Measurements from ENCODE around the gene SDC1. TPM values are rescaled to one million over a fixed set of nuclear protein-coding genes. Genes with fewer than 3 reads are reported as not detected.

The SDC1 gene
- polyA plus RNA-seq, 3 donors, result not detected

DNA sequence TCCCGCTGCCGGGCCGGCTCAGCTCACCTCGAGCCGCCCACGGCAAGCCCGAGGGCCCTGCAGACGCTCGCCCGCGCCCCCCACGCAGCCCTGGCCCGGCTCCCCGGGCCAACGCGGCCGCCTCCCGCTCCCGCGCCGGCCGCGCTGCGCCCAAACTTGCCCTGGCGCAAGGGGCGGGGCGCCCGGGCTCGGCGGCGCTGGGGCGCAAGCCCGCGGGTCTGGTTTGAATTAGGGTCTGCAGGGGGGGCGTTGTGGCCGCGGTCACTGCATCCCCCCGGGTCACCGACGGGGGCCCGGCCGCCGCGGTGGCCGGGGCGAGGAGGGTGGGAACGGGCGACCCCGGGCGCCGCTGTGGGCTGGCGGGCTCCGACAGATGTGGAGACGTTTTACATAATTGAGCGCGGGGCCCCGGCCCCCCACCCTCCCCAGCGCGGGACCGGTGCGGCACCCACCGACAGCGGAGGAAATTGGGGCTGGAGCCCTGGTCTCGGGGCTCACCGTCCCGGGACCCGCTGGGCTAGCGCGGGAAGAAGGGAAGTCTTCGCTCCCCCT, 690 bp downstream of the SDC1 start:
- Mint-ChIP-seq H3K9me3 (peaks cover 0 to 11% (median 2%) of the 10 kb centered on the region in 7 donors), H3K27ac (no peak overlapping the region), H3K4me3 (no peak overlapping the region), H3K27me3 (ENCODE audit: low read depth in 3 of 3) (peaks cover 46 to 77% (median 47%) of the 10 kb centered on the region in 3 donors), H3K36me3 (no peaks in the 10 kb centered on the region), H3K4me1 (peaks cover 7% of the 10 kb centered on the region)
- Histone ChIP-seq H3K36me3 (replicated peaks in 1 of 2; ENCODE audit: control insufficient read depth in 1 of 2, insufficient read depth in 2 of 2, low read length in 2 of 2) (no peaks in the 10 kb centered on the region), H4K20me1 (ENCODE audit: insufficient read depth, low read length) (no peaks in the 10 kb centered on the region), H3K79me2 (ENCODE audit: insufficient read depth, low read length) (no peaks in the 10 kb centered on the region), H3K4me3 (replicated peaks in 1 of 3; ENCODE audit: low read depth in 2 of 3, low read length in 3 of 3) (peak overlapping the region in 1 of 3 experiments; percentile 62), H2AFZ (ENCODE audit: insufficient read depth, low read depth, low read length, poor library complexity, severe bottlenecking) (no peak overlapping the region), H3K27ac (ENCODE audit: low read depth in 1 of 2, low read length in 2 of 2) (no peak overlapping the region), H3K9ac (ENCODE audit: insufficient read depth, low read length, poor library complexity, severe bottlenecking) (no peak overlapping the region), H3K9me3 (replicated peaks in 1 of 2; ENCODE audit: control insufficient read depth in 1 of 2, insufficient read depth in 1 of 2, low read length in 2 of 2) (peaks cover 0 to 18% of the 10 kb centered on the region in 2 donors), H3K27me3 (ENCODE audit: control insufficient read depth in 2 of 2, insufficient read depth in 2 of 2, low read length in 2 of 2) (peaks cover 32 to 54% of the 10 kb centered on the region in 2 donors), H3K4me2 (replicated peaks; ENCODE audit: extremely low read depth, low read length, poor library complexity, severe bottlenecking) (peak overlapping the region; percentile 70), H3K4me1 (ENCODE audit: control insufficient read depth in 1 of 2, insufficient read depth in 2 of 2, low read length in 2 of 2) (peaks cover 11 to 26% of the 10 kb centered on the region in 2 donors)
- intact Hi-C loops (cut with micrococcal nuclease), result no loop called here
- DNase-seq, result no peak
- TF ChIP-seq, protein P1, sequence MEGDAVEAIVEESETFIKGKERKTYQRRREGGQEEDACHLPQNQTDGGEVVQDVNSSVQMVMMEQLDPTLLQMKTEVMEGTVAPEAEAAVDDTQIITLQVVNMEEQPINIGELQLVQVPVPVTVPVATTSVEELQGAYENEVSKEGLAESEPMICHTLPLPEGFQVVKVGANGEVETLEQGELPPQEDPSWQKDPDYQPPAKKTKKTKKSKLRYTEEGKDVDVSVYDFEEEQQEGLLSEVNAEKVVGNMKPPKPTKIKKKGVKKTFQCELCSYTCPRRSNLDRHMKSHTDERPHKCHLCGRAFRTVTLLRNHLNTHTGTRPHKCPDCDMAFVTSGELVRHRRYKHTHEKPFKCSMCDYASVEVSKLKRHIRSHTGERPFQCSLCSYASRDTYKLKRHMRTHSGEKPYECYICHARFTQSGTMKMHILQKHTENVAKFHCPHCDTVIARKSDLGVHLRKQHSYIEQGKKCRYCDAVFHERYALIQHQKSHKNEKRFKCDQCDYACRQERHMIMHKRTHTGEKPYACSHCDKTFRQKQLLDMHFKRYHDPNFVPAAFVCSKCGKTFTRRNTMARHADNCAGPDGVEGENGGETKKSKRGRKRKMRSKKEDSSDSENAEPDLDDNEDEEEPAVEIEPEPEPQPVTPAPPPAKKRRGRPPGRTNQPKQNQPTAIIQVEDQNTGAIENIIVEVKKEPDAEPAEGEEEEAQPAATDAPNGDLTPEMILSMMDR (IDR thresholded peaks at IDR 0.05), result no peak
- under 1% methylated on average over 62 of the region's 70 CpGs for WGBS (ENCODE audit: insufficient coverage)

DNA sequence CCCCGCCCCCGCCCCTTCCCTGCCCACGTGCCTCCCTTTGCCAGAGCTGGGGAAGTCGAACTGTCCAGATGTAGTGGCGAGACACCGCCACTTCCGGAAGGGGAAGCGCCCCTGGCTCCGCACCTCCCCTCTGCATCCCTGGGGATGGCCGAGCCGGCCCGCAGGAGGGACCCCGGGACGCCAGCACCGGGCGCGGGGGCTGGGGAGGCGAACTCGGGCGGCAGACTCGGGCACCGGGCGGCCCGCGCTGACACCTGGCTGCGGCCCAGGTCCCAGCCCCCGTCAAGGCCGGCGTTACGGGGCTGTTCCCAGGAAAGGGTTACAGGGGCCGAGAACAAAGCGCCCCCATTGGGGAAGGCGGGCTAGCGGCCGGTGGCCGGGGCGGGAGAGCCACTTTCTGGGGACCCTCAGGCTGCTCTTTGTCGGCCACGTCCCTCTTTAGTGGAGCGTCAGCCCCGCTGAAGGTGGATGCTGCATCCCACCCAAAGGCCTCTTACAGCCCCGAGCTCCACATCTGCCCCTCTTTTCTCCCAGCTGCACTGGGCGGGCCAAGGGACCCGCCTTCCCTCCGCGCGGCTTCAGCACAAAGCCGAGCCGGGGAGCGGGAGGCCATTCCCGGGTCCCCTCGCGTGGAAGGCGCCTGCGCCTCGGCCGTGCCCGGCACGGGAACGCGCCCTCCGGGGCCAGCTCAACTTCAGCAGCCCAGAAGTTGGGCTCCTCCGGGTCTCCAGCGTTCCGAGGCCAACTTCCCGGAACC, 1.3 kb downstream of the SDC1 start:
- no peak overlapping the region for H3K27ac ChIP-seq (ENCODE audit: low read depth in 1 of 2, low read length in 2 of 2)
- H3K27me3 ChIP-seq (ENCODE audit: control insufficient read depth in 2 of 2, insufficient read depth in 2 of 2, low read length in 2 of 2), result peaks cover 32 to 54% of the 10 kb centered on the region in 2 donors
- Mint-ChIP-seq H3K36me3 (no peaks in the 10 kb centered on the region), H3K27ac (no peak overlapping the region), H3K4me3 (peak overlapping the region in 1 of 2 donors; percentile 75), H3K27me3 (ENCODE audit: low read depth in 3 of 3) (peaks cover 43 to 74% (median 44%) of the 10 kb centered on the region in 3 donors), H3K9me3 (peaks cover 0 to 11% (median 2%) of the 10 kb centered on the region in 7 donors), H3K4me1 (peaks cover 7% of the 10 kb centered on the region)
- H4K20me1 ChIP-seq (ENCODE audit: insufficient read depth, low read length), result no peaks in the 10 kb centered on the region
- H3K79me2 ChIP-seq (ENCODE audit: insufficient read depth, low read length), result no peaks in the 10 kb centered on the region
- H3K4me1 ChIP-seq (ENCODE audit: control insufficient read depth in 1 of 2, insufficient read depth in 2 of 2, low read length in 2 of 2), result peaks cover 11 to 26% of the 10 kb centered on the region in 2 donors
- no peak overlapping the region for H2AFZ ChIP-seq (ENCODE audit: insufficient read depth, low read depth, low read length, poor library complexity, severe bottlenecking)
- TF ChIP-seq, protein P1 (IDR thresholded peaks at IDR 0.05), result no peak
- H3K9ac ChIP-seq (ENCODE audit: insufficient read depth, low read length, poor library complexity, severe bottlenecking), result no peak overlapping the region
- H3K9me3 ChIP-seq (replicated peaks in 1 of 2; ENCODE audit: control insufficient read depth in 1 of 2, insufficient read depth in 1 of 2, low read length in 2 of 2), result peaks cover 0 to 18% of the 10 kb centered on the region in 2 donors
- WGBS (ENCODE audit: insufficient coverage), result under 1% methylated on average over 66 of the region's 66 CpGs
- no peaks in the 10 kb centered on the region for H3K36me3 ChIP-seq (replicated peaks in 1 of 2; ENCODE audit: control insufficient read depth in 1 of 2, insufficient read depth in 2 of 2, low read length in 2 of 2)
- DNase-seq, result no peak
- peak overlapping the region in 2 of 3 experiments; percentile 9 to 62 for H3K4me3 ChIP-seq (replicated peaks in 1 of 3; ENCODE audit: low read depth in 2 of 3, low read length in 3 of 3)
- intact Hi-C loops (cut with micrococcal nuclease), result no loop called here
- peak overlapping the region; percentile 70 for H3K4me2 ChIP-seq (replicated peaks; ENCODE audit: extremely low read depth, low read length, poor library complexity, severe bottlenecking)

All from CD14-positive monocyte (primary cell).